ENCODE results near the gene SPART.

- TF ChIP-seq GATA2 (IDR thresholded peaks at IDR 0.05; ENCODE audit: low read depth, low read length) (no peak), GATA3 (IDR thresholded peaks at IDR 0.05; ENCODE audit: low read depth, low read length) (no peak)
These were observed 14.7 kb upstream of the SPART start for GRCh38 chr13:36360903-36361302.
